ENCODE data around the gene HLCS.

HLCS gene

GRCh38 chr21:36891692-36892091, 74.8 kb downstream of the HLCS start:
- H3K27ac Mint-ChIP-seq: no peak overlapping the region
- H3K4me1 Mint-ChIP-seq: no peaks in the 10 kb centered on the region
- no peaks in the 10 kb centered on the region for H3K9me3 Mint-ChIP-seq
- no peak overlapping the region for H3K4me3 Mint-ChIP-seq
- no peak for ATAC-seq
- H3K36me3 Mint-ChIP-seq: peaks cover 60% of the 10 kb centered on the region
- H3K27me3 Mint-ChIP-seq: no peaks in the 10 kb centered on the region

GRCh38 chr21:36891121-36891520, 75.3 kb downstream of the HLCS start:
- no peaks in the 10 kb centered on the region for H3K4me1 Mint-ChIP-seq
- ATAC-seq: no peak
- no peak overlapping the region for H3K4me3 Mint-ChIP-seq
- peaks cover 55% of the 10 kb centered on the region for H3K36me3 Mint-ChIP-seq
- H3K27me3 Mint-ChIP-seq: no peaks in the 10 kb centered on the region
- no peak overlapping the region for H3K27ac Mint-ChIP-seq
- H3K9me3 Mint-ChIP-seq: no peaks in the 10 kb centered on the region

- Mint-ChIP-seq H3K36me3 (peaks cover 54% of the 10 kb centered on the region), H3K27ac (no peak overlapping the region), H3K4me3 (no peak overlapping the region), H3K27me3 (no peaks in the 10 kb centered on the region), H3K9me3 (no peaks in the 10 kb centered on the region), H3K4me1 (no peaks in the 10 kb centered on the region)
- ATAC-seq: no peak
These were observed 76.4 kb downstream of the HLCS start for GRCh38 chr21:36890086-36890485.

- no peak overlapping the region for H3K27ac Mint-ChIP-seq
- H3K9me3 Mint-ChIP-seq: no peaks in the 10 kb centered on the region
- H3K27me3 Mint-ChIP-seq: no peaks in the 10 kb centered on the region
- no peaks in the 10 kb centered on the region for H3K4me1 Mint-ChIP-seq
- no peak for ATAC-seq
- no peak overlapping the region for H3K4me3 Mint-ChIP-seq
- H3K36me3 Mint-ChIP-seq: peaks cover 55% of the 10 kb centered on the region
These were observed 77.1 kb downstream of the HLCS start for GRCh38 chr21:36889401-36889800.

- Mint-ChIP-seq H3K4me1 (no peaks in the 10 kb centered on the region), H3K27me3 (no peaks in the 10 kb centered on the region), H3K27ac (no peak overlapping the region), H3K36me3 (peaks cover 58% of the 10 kb centered on the region), H3K9me3 (no peaks in the 10 kb centered on the region), H3K4me3 (no peak overlapping the region)
- ATAC-seq: no peak
These were observed 78.0 kb downstream of the HLCS start for GRCh38 chr21:36888466-36888865.

GRCh38 chr21:36887963-36888362, 78.5 kb downstream of the HLCS start:
- no peaks in the 10 kb centered on the region for H3K4me1 Mint-ChIP-seq
- H3K27me3 Mint-ChIP-seq: no peaks in the 10 kb centered on the region
- H3K36me3 Mint-ChIP-seq: peaks cover 63% of the 10 kb centered on the region
- H3K4me3 Mint-ChIP-seq: no peak overlapping the region
- ATAC-seq: no peak
- no peak overlapping the region for H3K27ac Mint-ChIP-seq
- peaks cover 2% of the 10 kb centered on the region for H3K9me3 Mint-ChIP-seq

GRCh38 chr21:36883532-36884486, 82.7 kb downstream of the HLCS start:
- Mint-ChIP-seq H3K36me3 (peaks cover 53% of the 10 kb centered on the region), H3K27ac (no peak overlapping the region)

GRCh38 chr21:36882776-36883175, 83.7 kb downstream of the HLCS start:
- no peaks in the 10 kb centered on the region for H3K4me1 Mint-ChIP-seq
- H3K36me3 Mint-ChIP-seq: peaks cover 57% of the 10 kb centered on the region
- peaks cover 5% of the 10 kb centered on the region for H3K9me3 Mint-ChIP-seq
- H3K27me3 Mint-ChIP-seq: no peaks in the 10 kb centered on the region
- H3K4me3 Mint-ChIP-seq: no peak overlapping the region
- no peak for ATAC-seq
- no peak overlapping the region for H3K27ac Mint-ChIP-seq

More at GRCh38 chr21:36883532-36884486, 82.7 kb downstream of the HLCS start:
- Mint-ChIP-seq H3K4me3 (no peak overlapping the region), H3K27me3 (no peaks in the 10 kb centered on the region), H3K9me3 (peaks cover 5% of the 10 kb centered on the region), H3K4me1 (no peaks in the 10 kb centered on the region)
- ATAC-seq: no peak

- H3K4me3 Mint-ChIP-seq: no peak overlapping the region
- peaks cover 5% of the 10 kb centered on the region for H3K9me3 Mint-ChIP-seq
- H3K36me3 Mint-ChIP-seq: peaks cover 70% of the 10 kb centered on the region
- no peaks in the 10 kb centered on the region for H3K27me3 Mint-ChIP-seq
- H3K4me1 Mint-ChIP-seq: no peaks in the 10 kb centered on the region
- no peak for ATAC-seq
- H3K27ac Mint-ChIP-seq: no peak overlapping the region
These were observed 85.2 kb downstream of the HLCS start for GRCh38 chr21:36881228-36881627.

GRCh38 chr21:36879827-36880226, 86.6 kb downstream of the HLCS start:
- Mint-ChIP-seq H3K4me1 (no peaks in the 10 kb centered on the region), H3K27ac (no peak overlapping the region), H3K4me3 (no peak overlapping the region), H3K27me3 (no peaks in the 10 kb centered on the region), H3K36me3 (peaks cover 64% of the 10 kb centered on the region), H3K9me3 (peaks cover 5% of the 10 kb centered on the region)
- ATAC-seq: no peak

- Mint-ChIP-seq H3K27me3 (no peaks in the 10 kb centered on the region), H3K9me3 (peaks cover 1% of the 10 kb centered on the region), H3K4me3 (no peak overlapping the region), H3K36me3 (peaks cover 43% of the 10 kb centered on the region), H3K27ac (no peak overlapping the region), H3K4me1 (no peaks in the 10 kb centered on the region)
- no peak for ATAC-seq
These were observed 88.7 kb downstream of the HLCS start for GRCh38 chr21:36877741-36878140.

- H3K27me3 Mint-ChIP-seq: no peaks in the 10 kb centered on the region
- no peaks in the 10 kb centered on the region for H3K4me1 Mint-ChIP-seq
- H3K4me3 Mint-ChIP-seq: no peak overlapping the region
- H3K9me3 Mint-ChIP-seq: no peaks in the 10 kb centered on the region
- H3K36me3 Mint-ChIP-seq: peaks cover 23% of the 10 kb centered on the region
- no peak for ATAC-seq
- no peak overlapping the region for H3K27ac Mint-ChIP-seq
These were observed 91.8 kb downstream of the HLCS start for GRCh38 chr21:36874665-36875064.

GRCh38 chr21:36873513-36873912, 93.0 kb downstream of the HLCS start:
- Mint-ChIP-seq H3K9me3 (no peaks in the 10 kb centered on the region), H3K4me3 (no peak overlapping the region), H3K4me1 (no peaks in the 10 kb centered on the region), H3K27me3 (no peaks in the 10 kb centered on the region), H3K36me3 (peaks cover 27% of the 10 kb centered on the region), H3K27ac (no peak overlapping the region)
- no peak for ATAC-seq

GRCh38 chr21:36867291-36867905, 99.1 kb downstream of the HLCS start:
- Mint-ChIP-seq H3K27ac (no peak overlapping the region), H3K4me1 (peaks cover 16% of the 10 kb centered on the region), H3K4me3 (no peak overlapping the region), H3K9me3 (no peaks in the 10 kb centered on the region), H3K36me3 (peaks cover 17% of the 10 kb centered on the region), H3K27me3 (no peaks in the 10 kb centered on the region)
- no peak for ATAC-seq

GRCh38 chr21:36866419-36866818, 100.0 kb downstream of the HLCS start:
- Mint-ChIP-seq H3K27me3 (no peaks in the 10 kb centered on the region), H3K4me1 (peaks cover 16% of the 10 kb centered on the region), H3K36me3 (peaks cover 27% of the 10 kb centered on the region), H3K4me3 (no peak overlapping the region), H3K9me3 (peaks cover 2% of the 10 kb centered on the region), H3K27ac (no peak overlapping the region)
- ATAC-seq: no peak

- peaks cover 2% of the 10 kb centered on the region for H3K9me3 Mint-ChIP-seq
- peaks cover 21% of the 10 kb centered on the region for H3K4me1 Mint-ChIP-seq
- no peak overlapping the region for H3K27ac Mint-ChIP-seq
- no peak for ATAC-seq
- H3K27me3 Mint-ChIP-seq: no peaks in the 10 kb centered on the region
- H3K4me3 Mint-ChIP-seq: no peak overlapping the region
- H3K36me3 Mint-ChIP-seq: peaks cover 28% of the 10 kb centered on the region
These were observed 101.5 kb downstream of the HLCS start for GRCh38 chr21:36864974-36865373.

Data from stimulated activated memory B cell treated with anti-CD40 and anti-IgM and Interleukin-4, amounts not matched to agents 10 μg/mL and 1 μg/mL and 100 μg/mL, for 72 hours (primary cell).